ENCODE results near the gene CAMSAP3. TPM values are rescaled to one million over a fixed set of nuclear protein-coding genes. Genes with fewer than 3 reads are reported as not detected.

Gene CAMSAP3
- total RNA-seq, 1 experiment from 2014 or later = 28.4 TPM

DNA sequence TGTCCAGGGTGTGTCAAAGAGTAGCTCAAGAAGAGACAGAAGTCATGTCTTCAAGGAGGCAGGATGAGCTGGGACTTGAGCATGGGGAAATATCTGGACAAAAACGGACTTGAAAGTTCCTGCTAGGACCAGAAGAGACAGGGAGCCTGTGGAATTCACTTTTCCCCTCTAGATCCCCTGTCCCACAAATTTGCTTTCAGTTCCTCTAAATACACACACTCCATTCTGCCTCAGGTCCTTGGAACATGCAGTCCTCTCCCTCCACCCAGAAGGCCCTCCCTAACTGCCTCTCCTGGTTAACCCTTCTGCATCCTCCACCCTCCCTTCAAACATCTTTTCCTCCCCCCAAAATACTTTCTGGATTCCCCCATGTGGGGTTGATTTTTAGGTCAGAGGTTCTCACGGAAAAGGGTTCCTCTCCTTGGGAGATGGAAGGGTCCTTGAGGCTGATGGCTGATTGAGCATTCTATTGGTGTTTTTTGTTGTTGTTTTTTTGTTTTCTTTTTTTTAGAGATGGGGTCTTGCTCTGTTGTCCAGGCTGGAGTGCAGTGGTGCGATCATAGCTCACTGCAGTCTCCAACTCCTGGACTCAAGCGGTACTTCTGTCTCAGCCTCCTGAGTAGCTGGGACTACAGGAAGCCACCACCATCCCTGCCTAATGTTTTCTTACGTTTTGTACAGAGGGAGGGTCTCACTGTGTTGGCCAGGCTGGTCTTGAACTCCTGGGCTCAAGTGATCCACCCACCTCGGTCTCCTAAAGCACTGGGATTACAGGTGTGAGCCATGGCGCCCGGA lies 66.3 kb downstream of the CAMSAP3 start:
- Histone ChIP-seq H3K27me3 (ENCODE audit: insufficient read depth, low read length) (no peaks in the 10 kb centered on the region; the same call in 1 of the 2 replicates), H3K23me2 (ENCODE audit: insufficient read length, low read depth, low read length, poor library complexity, severe bottlenecking) (no peaks in the 10 kb centered on the region), H2BK5ac (ENCODE audit: insufficient read length, low read length) (no peak overlapping the region), H4K20me1 (ENCODE audit: control insufficient read depth, insufficient read depth, insufficient read length) (no peaks in the 10 kb centered on the region), H2AK5ac (ENCODE audit: insufficient read length, low read length) (no peak overlapping the region), H3K4me1 (ENCODE audit: insufficient read depth, low read length) (no peaks in the 10 kb centered on the region), H3K56ac (ENCODE audit: insufficient read length, low read depth, low read length) (no peak overlapping the region), H3K18ac (ENCODE audit: insufficient read length, low read depth, low read length) (no peak overlapping the region), H2AFZ (ENCODE audit: low read length) (no peak overlapping the region), H3K9ac (ENCODE audit: extremely low read depth, insufficient read length, low read length) (no peak overlapping the region), H3T11ph (ENCODE audit: low read length) (no peak overlapping the region), H3K23ac (ENCODE audit: insufficient read length, low read depth, low read length) (no peak overlapping the region), H2BK12ac (ENCODE audit: insufficient read length, low read depth, low read length) (no peak overlapping the region), H3K79me2 (ENCODE audit: insufficient read depth, low read length) (no peaks in the 10 kb centered on the region), H2BK15ac (ENCODE audit: low read depth, low read length) (no peak overlapping the region), H3K79me1 (ENCODE audit: insufficient read depth, low read depth, low read length, poor library complexity, severe bottlenecking) (no peaks in the 10 kb centered on the region), H2BK20ac (ENCODE audit: low read depth, low read length, poor library complexity, severe bottlenecking) (no peak overlapping the region), H3K14ac (ENCODE audit: insufficient read depth, low read length) (no peak overlapping the region), H4K8ac (replicated peaks; ENCODE audit: insufficient read length, low read depth, low read length) (no peak overlapping the region), H3K27ac (ENCODE audit: insufficient read length, low read depth, low read length) (no peak overlapping the region), H3K4ac (ENCODE audit: low read depth, low read length) (no peak overlapping the region), H3K4me2 (ENCODE audit: insufficient read depth, insufficient read length, low read length) (no peak overlapping the region), H3K9me3 (ENCODE audit: control insufficient read depth, low read depth, low read length) (no peaks in the 10 kb centered on the region), H4K5ac (ENCODE audit: insufficient read length, low read depth, low read length) (no peak overlapping the region), H2BK120ac (ENCODE audit: low read depth, low read length, poor library complexity, severe bottlenecking) (no peak overlapping the region), H4K91ac (ENCODE audit: insufficient read length, low read depth, low read length) (no peak overlapping the region)
- DNase-seq = no peak
- Mint-ChIP-seq H3K27me3 (ENCODE audit: low read depth) (peaks cover 75% of the 10 kb centered on the region), H3K36me3 (ENCODE audit: insufficient read depth in 1 of 3, low read depth in 3 of 3) (no peaks in the 10 kb centered on the region), H3K9me3 (peaks cover 0 to 2% of the 10 kb centered on the region in 2 experiments; a peak in 1 of 5 replicates), H3K27ac (no peak overlapping the region), H3K4me1 (0 out of 4 replicates have a peak, but pooled peaks cover 0 to 3% of the 10 kb centered on the region in 2 experiments), H3K4me3 (no peak overlapping the region)
- WGBS (ENCODE audit: extremely low coverage, insufficient read length, low lambda C conversion rate) = no CpG with 5 or more reads among the region's 8 CpGs
- TF ChIP-seq, protein P1, sequence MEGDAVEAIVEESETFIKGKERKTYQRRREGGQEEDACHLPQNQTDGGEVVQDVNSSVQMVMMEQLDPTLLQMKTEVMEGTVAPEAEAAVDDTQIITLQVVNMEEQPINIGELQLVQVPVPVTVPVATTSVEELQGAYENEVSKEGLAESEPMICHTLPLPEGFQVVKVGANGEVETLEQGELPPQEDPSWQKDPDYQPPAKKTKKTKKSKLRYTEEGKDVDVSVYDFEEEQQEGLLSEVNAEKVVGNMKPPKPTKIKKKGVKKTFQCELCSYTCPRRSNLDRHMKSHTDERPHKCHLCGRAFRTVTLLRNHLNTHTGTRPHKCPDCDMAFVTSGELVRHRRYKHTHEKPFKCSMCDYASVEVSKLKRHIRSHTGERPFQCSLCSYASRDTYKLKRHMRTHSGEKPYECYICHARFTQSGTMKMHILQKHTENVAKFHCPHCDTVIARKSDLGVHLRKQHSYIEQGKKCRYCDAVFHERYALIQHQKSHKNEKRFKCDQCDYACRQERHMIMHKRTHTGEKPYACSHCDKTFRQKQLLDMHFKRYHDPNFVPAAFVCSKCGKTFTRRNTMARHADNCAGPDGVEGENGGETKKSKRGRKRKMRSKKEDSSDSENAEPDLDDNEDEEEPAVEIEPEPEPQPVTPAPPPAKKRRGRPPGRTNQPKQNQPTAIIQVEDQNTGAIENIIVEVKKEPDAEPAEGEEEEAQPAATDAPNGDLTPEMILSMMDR (conservative IDR thresholded peaks at IDR 0.05) = no peak

Data from H9 (cell line).